Measurements from ENCODE around the gene BBS12. TPM values are rescaled to one million over a fixed set of nuclear protein-coding genes. Genes with fewer than 3 reads are reported as not detected.
A peak's percentile ranks its signal among the peaks of the same experiment; 100 is the strongest.

Gene BBS12
- total and polyA plus RNA-seq, 4 experiments from 2014 or later, result 1.7 to 4.1 (median 2.8) TPM

DNA sequence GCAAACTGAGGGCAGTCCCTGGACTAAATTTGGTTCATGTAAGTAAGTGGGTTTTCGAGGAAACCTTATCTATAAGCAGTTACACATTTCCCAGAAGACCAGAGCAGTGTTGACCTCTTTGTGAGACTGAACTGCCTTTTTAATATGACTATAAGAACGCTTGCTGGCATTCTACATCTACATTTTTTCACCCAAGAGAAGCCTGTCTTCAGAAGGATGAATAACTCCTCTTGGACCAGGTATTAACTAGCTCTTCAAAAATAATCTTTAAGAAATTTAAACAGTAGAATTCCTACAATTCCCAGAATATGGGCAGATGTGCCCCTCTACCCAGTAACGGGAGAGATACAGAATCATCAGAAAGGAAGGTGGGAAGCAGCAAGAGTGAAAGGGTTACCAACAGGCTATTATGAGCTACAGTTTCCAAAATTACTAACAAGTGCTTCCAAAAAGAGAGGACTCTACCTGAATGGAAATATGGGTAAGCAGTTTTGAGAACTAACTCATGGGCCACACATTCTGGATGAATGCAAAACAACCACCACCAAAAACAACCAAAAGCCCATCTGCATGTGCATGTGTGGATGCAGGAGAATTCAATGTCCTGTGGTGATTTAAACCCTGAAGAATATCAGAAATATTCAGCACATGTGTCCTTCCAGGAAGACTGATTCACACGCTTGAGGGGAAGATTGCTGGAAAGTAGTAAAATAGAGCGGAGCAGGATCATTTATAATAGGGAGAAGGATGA lies 17.4 kb downstream of the BBS12 start:
- intact Hi-C loops (cut with micrococcal nuclease), result no loop called here

GRCh38 chr4:122755675-122756074 lies 23.2 kb downstream of the BBS12 start:
- H3K9me3 Mint-ChIP-seq, result no peaks in the 10 kb centered on the region
- Histone ChIP-seq H3K36me3 (ENCODE audit: insufficient read depth, low read length) (no peaks in the 10 kb centered on the region), H3K9me3 (ENCODE audit: control insufficient read depth in 1 of 2, low read length in 2 of 2) (no peaks in the 10 kb centered on the region), H3K4me1 (ENCODE audit: insufficient read depth, low read length) (peaks cover 4% of the 10 kb centered on the region), H3K4me3 (ENCODE audit: low read length in 2 of 2) (no peak overlapping the region), H3K27me3 (ENCODE audit: insufficient read depth, low read length) (peaks cover 2% of the 10 kb centered on the region), H3K27ac (ENCODE audit: low read depth, low read length) (no peak overlapping the region)
- H3K27ac Mint-ChIP-seq, result no peak overlapping the region
- intact Hi-C loops (cut with micrococcal nuclease), result loop anchor here (5.0 kb wide), 1 partner anchor 1507 kb away; no protein-coding TSS in a partner anchor
- peaks cover 11 to 13% of the 10 kb centered on the region in 2 donors for H3K27me3 Mint-ChIP-seq
- peaks cover 0 to 3% (median 0%) of the 10 kb centered on the region in 4 donors for H3K4me1 Mint-ChIP-seq
- H3K4me3 Mint-ChIP-seq, result no peak overlapping the region
- DNase-seq, result no peak
- ChIA-PET POLR2A (ENCODE audit: partially characterized antibody) (no interaction called here), CTCF (ENCODE audit: partially characterized antibody) (interaction anchor here (0.8 to 5.8 kb wide), 9 partner anchors 10 to 175 kb away, joined by 3 to 54 read pairs (median 3); partner anchors contain the start of gene BBS12)
- no peaks in the 10 kb centered on the region for H3K36me3 Mint-ChIP-seq

More for the DNA sequence above, 17.4 kb downstream of the BBS12 start:
- H3K36me3 Mint-ChIP-seq, result peaks cover 0 to 3% of the 10 kb centered on the region in 2 donors
- ChIA-PET POLR2A (ENCODE audit: partially characterized antibody) (no interaction called here), CTCF (ENCODE audit: partially characterized antibody) (interaction anchor here (1.0 kb wide), 1 partner anchor 9 kb away, joined by 3 read pairs; no protein-coding TSS in a partner anchor)
- no peaks in the 10 kb centered on the region for H3K4me1 ChIP-seq (ENCODE audit: insufficient read depth, low read length)
- H3K36me3 ChIP-seq (ENCODE audit: insufficient read depth, low read length), result no peaks in the 10 kb centered on the region
- peaks cover 0 to 4% (median 0%) of the 10 kb centered on the region in 8 donors for H3K9me3 Mint-ChIP-seq
- no peak overlapping the region for H3K4me3 ChIP-seq (ENCODE audit: low read length in 2 of 2)
- no peak overlapping the region for H3K27ac Mint-ChIP-seq
- peaks cover 12 to 13% of the 10 kb centered on the region in 2 donors for H3K27me3 Mint-ChIP-seq
- no peak overlapping the region for H3K27ac ChIP-seq (ENCODE audit: low read depth, low read length)
- DNase-seq, result no peak
- H3K4me1 Mint-ChIP-seq, result peaks cover 0 to 4% (median 0%) of the 10 kb centered on the region in 4 donors
- H3K27me3 ChIP-seq (ENCODE audit: insufficient read depth, low read length), result peaks cover 10% of the 10 kb centered on the region
- H3K9me3 ChIP-seq (ENCODE audit: control insufficient read depth in 1 of 2, low read length in 2 of 2), result no peaks in the 10 kb centered on the region
- H3K4me3 Mint-ChIP-seq, result no peak overlapping the region

GRCh38 chr4:122758033-122758432 lies 25.5 kb downstream of the BBS12 start:
- peaks cover 14% of the 10 kb centered on the region for H3K4me1 ChIP-seq (ENCODE audit: insufficient read depth, low read length)
- no peaks in the 10 kb centered on the region for H3K36me3 ChIP-seq (ENCODE audit: insufficient read depth, low read length)
- no peaks in the 10 kb centered on the region for H3K36me3 Mint-ChIP-seq
- intact Hi-C loops (cut with micrococcal nuclease), result loop anchor here (1.0 to 5.0 kb wide), 3 partner anchors 165 to 1504 kb away; partner anchors contain the start of gene NUDT6
- no peaks in the 10 kb centered on the region for H3K27me3 ChIP-seq (ENCODE audit: insufficient read depth, low read length)
- peak in 4 of 5 donors; percentile 26 to 39 (median 31) for DNase-seq
- no peaks in the 10 kb centered on the region for H3K9me3 ChIP-seq (ENCODE audit: control insufficient read depth in 1 of 2, low read length in 2 of 2)
- H3K27ac ChIP-seq (ENCODE audit: low read depth, low read length), result no peak overlapping the region
- no peaks in the 10 kb centered on the region for H3K9me3 Mint-ChIP-seq
- no peak overlapping the region for H3K27ac Mint-ChIP-seq
- H3K4me3 Mint-ChIP-seq, result no peak overlapping the region
- ChIA-PET POLR2A (ENCODE audit: partially characterized antibody) (interaction anchor here (0.6 to 0.9 kb wide), 2 partner anchors 169 to 173 kb away, joined by 3 read pairs; no protein-coding TSS in a partner anchor), CTCF (ENCODE audit: partially characterized antibody) (interaction anchor here (0.5 to 5.8 kb wide), 26 partner anchors 8 to 858 kb away, joined by 3 to 54 read pairs (median 4); partner anchors contain the start of genes BBS12 and NUDT6)
- H3K4me3 ChIP-seq (ENCODE audit: low read length in 2 of 2), result no peak overlapping the region
- peaks cover 7 to 8% of the 10 kb centered on the region in 2 donors for H3K27me3 Mint-ChIP-seq
- H3K4me1 Mint-ChIP-seq, result peaks cover 10 to 15% (median 10%) of the 10 kb centered on the region in 4 donors

DNA sequence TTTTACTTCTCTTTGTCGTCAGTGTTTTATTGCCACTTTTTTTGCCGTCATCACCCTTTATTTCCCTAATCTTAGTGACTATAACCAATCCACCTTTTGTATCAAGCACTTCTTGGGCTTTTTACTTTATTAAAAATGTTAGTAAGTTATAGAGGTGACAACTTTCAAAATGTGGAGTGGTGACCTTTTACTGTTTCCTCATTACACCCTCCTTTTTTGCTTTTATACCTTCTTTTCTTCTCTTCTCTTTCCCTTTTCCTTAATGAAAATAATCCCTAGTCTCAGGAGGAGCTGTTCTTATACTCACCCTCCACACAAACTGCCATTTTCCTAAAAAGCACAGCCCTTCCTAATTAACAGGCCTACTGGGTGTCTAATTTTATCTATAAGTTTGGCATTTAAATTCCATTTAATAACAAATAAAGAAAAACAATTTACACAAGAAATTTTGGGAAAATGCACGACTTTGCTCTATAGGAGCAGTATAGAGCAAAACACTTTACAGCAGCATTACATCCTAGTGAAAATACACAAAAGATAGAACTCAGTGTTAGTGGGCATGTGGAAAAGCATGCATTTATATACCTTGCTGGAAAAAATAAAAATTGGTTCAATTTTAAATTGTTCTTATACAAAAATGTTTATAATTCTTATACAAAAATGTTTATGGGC lies 27.3 kb downstream of the BBS12 start:
- H3K4me1 Mint-ChIP-seq, result peaks cover 12 to 18% (median 13%) of the 10 kb centered on the region in 4 donors
- intact Hi-C loops (cut with micrococcal nuclease), result loop anchor here (2.0 to 5.0 kb wide), 2 partner anchors 163 to 1503 kb away; partner anchors contain the start of gene NUDT6
- Histone ChIP-seq H3K4me3 (ENCODE audit: low read length in 2 of 2) (no peak overlapping the region), H3K36me3 (ENCODE audit: insufficient read depth, low read length) (no peaks in the 10 kb centered on the region), H3K27me3 (ENCODE audit: insufficient read depth, low read length) (no peaks in the 10 kb centered on the region), H3K9me3 (ENCODE audit: control insufficient read depth in 1 of 2, low read length in 2 of 2) (no peaks in the 10 kb centered on the region), H3K4me1 (ENCODE audit: insufficient read depth, low read length) (peaks cover 16% of the 10 kb centered on the region), H3K27ac (ENCODE audit: low read depth, low read length) (no peak overlapping the region)
- ChIA-PET POLR2A (ENCODE audit: partially characterized antibody) (no interaction called here), CTCF (ENCODE audit: partially characterized antibody) (interaction anchor here (0.9 to 5.8 kb wide), 3 partner anchors 155 to 171 kb away, joined by 3 to 54 read pairs (median 43); no protein-coding TSS in a partner anchor)
- no peaks in the 10 kb centered on the region for H3K9me3 Mint-ChIP-seq
- H3K27ac Mint-ChIP-seq, result no peak overlapping the region
- no peaks in the 10 kb centered on the region for H3K36me3 Mint-ChIP-seq
- peaks cover 5% of the 10 kb centered on the region in 2 donors for H3K27me3 Mint-ChIP-seq
- no peak overlapping the region for H3K4me3 Mint-ChIP-seq
- DNase-seq, result no peak

DNA sequence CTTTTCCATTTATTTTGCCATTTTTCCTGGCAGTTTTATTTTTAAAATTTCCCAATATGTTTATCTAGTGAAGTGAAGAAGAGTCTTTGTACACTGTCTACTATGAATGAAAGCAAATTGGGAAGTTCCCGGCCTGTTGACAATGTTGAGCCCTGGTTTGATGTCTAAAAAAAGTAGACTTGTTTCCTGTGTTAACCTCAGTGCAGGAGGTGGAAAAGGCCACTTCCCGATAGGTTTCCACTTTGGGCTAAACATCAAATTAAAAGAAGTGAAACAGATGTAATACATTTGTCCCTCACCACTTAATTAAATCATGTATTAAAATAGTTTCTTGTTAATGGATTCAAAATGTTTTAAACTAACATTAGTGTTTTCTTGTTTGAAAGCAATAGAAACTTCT lies 30.0 kb downstream of the BBS12 start:
- ChIA-PET POLR2A (ENCODE audit: partially characterized antibody) (no interaction called here), CTCF (ENCODE audit: partially characterized antibody) (interaction anchor here (2.2 kb wide), 1 partner anchor 152 kb away, joined by 5 read pairs; no protein-coding TSS in a partner anchor)
- Histone ChIP-seq H3K9me3 (ENCODE audit: control insufficient read depth in 1 of 2, low read length in 2 of 2) (no peaks in the 10 kb centered on the region), H3K36me3 (ENCODE audit: insufficient read depth, low read length) (no peaks in the 10 kb centered on the region), H3K4me1 (ENCODE audit: insufficient read depth, low read length) (peaks cover 16% of the 10 kb centered on the region), H3K4me3 (ENCODE audit: low read length in 2 of 2) (no peak overlapping the region), H3K27ac (ENCODE audit: low read depth, low read length) (no peak overlapping the region), H3K27me3 (ENCODE audit: insufficient read depth, low read length) (no peaks in the 10 kb centered on the region)
- H3K9me3 Mint-ChIP-seq, result no peaks in the 10 kb centered on the region
- peak overlapping the region in 1 of 7 donors; percentile 4 for H3K27ac Mint-ChIP-seq
- peaks cover 12 to 18% (median 13%) of the 10 kb centered on the region in 4 donors for H3K4me1 Mint-ChIP-seq
- H3K27me3 Mint-ChIP-seq, result peaks cover 2 to 4% of the 10 kb centered on the region in 2 donors
- H3K4me3 Mint-ChIP-seq, result peak overlapping the region in 2 of 8 donors; percentile 43 to 52
- intact Hi-C loops (cut with micrococcal nuclease), result no loop called here
- DNase-seq, result peak; percentile 20 to 49 (median 41)
- no peaks in the 10 kb centered on the region for H3K36me3 Mint-ChIP-seq

DNA sequence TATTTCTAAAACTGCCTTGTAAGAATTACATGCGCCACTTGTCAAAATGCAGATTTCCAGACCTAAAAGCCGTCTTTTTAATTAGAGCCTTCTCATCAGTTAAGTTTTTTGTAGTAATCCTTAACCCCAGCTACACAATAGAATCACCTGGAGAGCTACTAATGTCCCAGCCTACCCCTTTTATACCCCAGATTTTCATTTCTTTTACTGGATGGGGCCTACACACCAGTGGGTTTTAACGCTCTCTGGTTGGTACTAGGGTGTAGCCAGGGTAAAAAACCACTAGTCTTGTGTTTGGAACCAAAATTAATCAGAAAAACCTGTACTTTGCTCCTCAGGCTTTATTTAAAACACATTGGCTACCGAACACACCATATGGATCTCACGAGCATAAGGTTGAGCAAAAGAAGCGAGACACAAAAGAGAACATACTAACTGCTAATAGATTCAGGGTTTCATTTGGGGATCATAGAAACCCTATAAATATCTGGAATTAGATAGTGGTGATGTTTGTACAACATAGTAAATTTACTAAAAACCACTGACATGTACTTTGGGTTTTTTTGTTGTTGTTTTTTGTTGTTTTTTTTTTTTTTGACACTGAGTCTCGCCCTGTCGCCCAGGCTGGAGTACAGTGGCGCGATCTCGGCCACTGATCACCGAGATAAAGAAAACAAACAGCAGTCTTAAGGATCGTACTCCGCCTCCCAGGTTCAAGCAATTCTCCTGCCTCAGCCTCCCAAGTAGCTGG lies 30.6 kb downstream of the BBS12 start:
- ChIA-PET CTCF (ENCODE audit: partially characterized antibody) (interaction anchor here (1.3 to 2.2 kb wide), 2 partner anchors 8 to 151 kb away, joined by 3 to 5 read pairs; no protein-coding TSS in a partner anchor), POLR2A (ENCODE audit: partially characterized antibody) (no interaction called here)
- no peaks in the 10 kb centered on the region for H3K27me3 ChIP-seq (ENCODE audit: insufficient read depth, low read length)
- no peak overlapping the region for H3K4me3 ChIP-seq (ENCODE audit: low read length in 2 of 2)
- no peaks in the 10 kb centered on the region for H3K9me3 ChIP-seq (ENCODE audit: control insufficient read depth in 1 of 2, low read length in 2 of 2)
- Mint-ChIP-seq H3K4me3 (peak overlapping the region in 2 of 8 donors; percentile 43 to 52), H3K4me1 (peaks cover 9 to 18% (median 13%) of the 10 kb centered on the region in 4 donors), H3K27ac (peak overlapping the region in 1 of 7 donors; percentile 4), H3K9me3 (no peaks in the 10 kb centered on the region), H3K36me3 (no peaks in the 10 kb centered on the region), H3K27me3 (peaks cover 0 to 1% of the 10 kb centered on the region in 2 donors)
- no peaks in the 10 kb centered on the region for H3K36me3 ChIP-seq (ENCODE audit: insufficient read depth, low read length)
- intact Hi-C loops (cut with micrococcal nuclease), result no loop called here
- no peak overlapping the region for H3K27ac ChIP-seq (ENCODE audit: low read depth, low read length)
- no peak for DNase-seq
- H3K4me1 ChIP-seq (ENCODE audit: insufficient read depth, low read length), result peaks cover 15% of the 10 kb centered on the region

Data from CD4-positive, alpha-beta memory T cell (primary cell).